ENCODE measurements around the gene ERBB4. TPM values are rescaled to one million over a fixed set of nuclear protein-coding genes. Genes with fewer than 3 reads are reported as not detected.

ERBB4 gene
- total RNA-seq, 1 donor from 2014 or later, result 22.6 TPM

GRCh38 chr2:211800001-211800400 lies 738.6 kb downstream of the ERBB4 start:
- Histone ChIP-seq H3K9me3 (no peaks in the 10 kb centered on the region), H3K36me3 (no peaks in the 10 kb centered on the region), H3K27ac (no peak overlapping the region), H3K4me1 (no peaks in the 10 kb centered on the region), H3K4me3 (no peak overlapping the region), H3K27me3 (no peaks in the 10 kb centered on the region)
- TF ChIP-seq, protein P1, sequence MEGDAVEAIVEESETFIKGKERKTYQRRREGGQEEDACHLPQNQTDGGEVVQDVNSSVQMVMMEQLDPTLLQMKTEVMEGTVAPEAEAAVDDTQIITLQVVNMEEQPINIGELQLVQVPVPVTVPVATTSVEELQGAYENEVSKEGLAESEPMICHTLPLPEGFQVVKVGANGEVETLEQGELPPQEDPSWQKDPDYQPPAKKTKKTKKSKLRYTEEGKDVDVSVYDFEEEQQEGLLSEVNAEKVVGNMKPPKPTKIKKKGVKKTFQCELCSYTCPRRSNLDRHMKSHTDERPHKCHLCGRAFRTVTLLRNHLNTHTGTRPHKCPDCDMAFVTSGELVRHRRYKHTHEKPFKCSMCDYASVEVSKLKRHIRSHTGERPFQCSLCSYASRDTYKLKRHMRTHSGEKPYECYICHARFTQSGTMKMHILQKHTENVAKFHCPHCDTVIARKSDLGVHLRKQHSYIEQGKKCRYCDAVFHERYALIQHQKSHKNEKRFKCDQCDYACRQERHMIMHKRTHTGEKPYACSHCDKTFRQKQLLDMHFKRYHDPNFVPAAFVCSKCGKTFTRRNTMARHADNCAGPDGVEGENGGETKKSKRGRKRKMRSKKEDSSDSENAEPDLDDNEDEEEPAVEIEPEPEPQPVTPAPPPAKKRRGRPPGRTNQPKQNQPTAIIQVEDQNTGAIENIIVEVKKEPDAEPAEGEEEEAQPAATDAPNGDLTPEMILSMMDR (IDR thresholded peaks at IDR 0.05), result no peak
- intact Hi-C loops (cut with DNase I), result no loop called here
- DNase-seq (no peak), ATAC-seq (no peak)

DNA sequence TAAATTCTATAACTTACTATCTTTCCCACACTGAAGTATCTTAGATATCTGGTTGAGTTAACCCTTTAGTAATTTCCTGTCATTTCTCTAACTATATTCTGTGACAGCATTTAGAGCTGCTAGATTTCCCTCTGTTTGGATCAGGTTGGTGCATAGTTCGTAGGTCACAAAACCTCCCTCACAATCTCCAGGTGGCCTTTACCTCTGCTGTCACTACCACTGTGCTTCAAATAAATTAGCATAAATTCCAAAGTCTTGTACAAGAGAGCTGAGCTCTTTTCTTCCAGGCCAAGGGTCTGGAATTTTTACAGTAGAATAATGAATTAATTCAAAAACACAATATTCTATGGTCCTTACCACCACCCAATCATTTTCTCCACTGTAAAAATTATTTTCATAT lies 739.7 kb downstream of the ERBB4 start:
- H3K4me1 ChIP-seq, result no peaks in the 10 kb centered on the region
- H3K27ac ChIP-seq, result no peak overlapping the region
- no peak overlapping the region for H3K4me3 ChIP-seq
- intact Hi-C loops (cut with DNase I), result no loop called here
- TF ChIP-seq, protein P1 (IDR thresholded peaks at IDR 0.05), result no peak
- H3K9me3 ChIP-seq, result no peaks in the 10 kb centered on the region
- H3K27me3 ChIP-seq, result no peaks in the 10 kb centered on the region
- H3K36me3 ChIP-seq, result no peaks in the 10 kb centered on the region
- no peak for ATAC-seq
- DNase-seq, result no peak

DNA sequence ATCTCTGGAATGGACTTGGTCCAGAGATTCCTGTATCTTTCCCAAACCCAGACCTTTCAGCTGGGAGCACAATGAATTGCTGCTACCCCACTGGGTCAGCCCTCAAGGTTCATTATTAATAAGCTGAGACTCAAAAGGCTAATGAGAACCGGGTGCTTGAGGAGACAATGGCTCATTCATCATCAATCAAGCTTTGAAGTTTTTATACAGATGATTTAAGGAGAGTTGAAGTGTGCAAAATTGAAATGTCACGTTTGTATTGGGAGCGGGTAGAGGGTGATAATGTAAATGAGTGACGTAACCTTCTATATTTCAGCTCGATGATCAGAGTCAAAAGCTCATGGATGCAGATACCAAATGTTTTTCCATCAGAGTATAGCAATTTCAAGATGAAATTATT lies 744.9 kb downstream of the ERBB4 start:
- DNase-seq, result no peak
- Histone ChIP-seq H3K4me1 (no peaks in the 10 kb centered on the region), H3K27me3 (no peaks in the 10 kb centered on the region), H3K9me3 (no peaks in the 10 kb centered on the region), H3K4me3 (no peak overlapping the region), H3K27ac (no peak overlapping the region), H3K36me3 (no peaks in the 10 kb centered on the region)
- no peak for ATAC-seq
- TF ChIP-seq, protein P1 (IDR thresholded peaks at IDR 0.05), result no peak
- intact Hi-C loops (cut with DNase I), result no loop called here

- Histone ChIP-seq H3K27ac (no peak overlapping the region), H3K27me3 (no peaks in the 10 kb centered on the region), H3K9me3 (no peaks in the 10 kb centered on the region), H3K36me3 (no peaks in the 10 kb centered on the region), H3K4me1 (no peaks in the 10 kb centered on the region), H3K4me3 (no peak overlapping the region)
- TF ChIP-seq, protein P1 (IDR thresholded peaks at IDR 0.05), result no peak
- intact Hi-C loops (cut with DNase I), result no loop called here
- DNase-seq, result no peak
- ATAC-seq, result no peak
Measured at GRCh38 chr2:211789982-211790381, 748.6 kb downstream of the ERBB4 start.

GRCh38 chr2:211766689-211767088 lies 771.9 kb downstream of the ERBB4 start:
- Histone ChIP-seq H3K4me3 (no peak overlapping the region), H3K9me3 (no peaks in the 10 kb centered on the region), H3K27me3 (no peaks in the 10 kb centered on the region), H3K36me3 (no peaks in the 10 kb centered on the region), H3K4me1 (peaks cover 4% of the 10 kb centered on the region), H3K27ac (no peak overlapping the region)
- ATAC-seq (peak; percentile 97), DNase-seq (peak; percentile 66)
- TF ChIP-seq, protein P1 (IDR thresholded peaks at IDR 0.05), result no peak
- intact Hi-C loops (cut with DNase I), result no loop called here

GRCh38 chr2:211762479-211762878 lies 776.1 kb downstream of the ERBB4 start:
- Histone ChIP-seq H3K27ac (no peak overlapping the region), H3K4me3 (no peak overlapping the region), H3K9me3 (no peaks in the 10 kb centered on the region), H3K27me3 (no peaks in the 10 kb centered on the region), H3K36me3 (no peaks in the 10 kb centered on the region), H3K4me1 (peaks cover 4% of the 10 kb centered on the region)
- DNase-seq (no peak), ATAC-seq (no peak)
- intact Hi-C loops (cut with DNase I), result no loop called here
- TF ChIP-seq, protein P1 (IDR thresholded peaks at IDR 0.05), result no peak

All from upper lobe of right lung (tissue), 1 donor.